ENCODE measurements around the gene DACH1.

DNA sequence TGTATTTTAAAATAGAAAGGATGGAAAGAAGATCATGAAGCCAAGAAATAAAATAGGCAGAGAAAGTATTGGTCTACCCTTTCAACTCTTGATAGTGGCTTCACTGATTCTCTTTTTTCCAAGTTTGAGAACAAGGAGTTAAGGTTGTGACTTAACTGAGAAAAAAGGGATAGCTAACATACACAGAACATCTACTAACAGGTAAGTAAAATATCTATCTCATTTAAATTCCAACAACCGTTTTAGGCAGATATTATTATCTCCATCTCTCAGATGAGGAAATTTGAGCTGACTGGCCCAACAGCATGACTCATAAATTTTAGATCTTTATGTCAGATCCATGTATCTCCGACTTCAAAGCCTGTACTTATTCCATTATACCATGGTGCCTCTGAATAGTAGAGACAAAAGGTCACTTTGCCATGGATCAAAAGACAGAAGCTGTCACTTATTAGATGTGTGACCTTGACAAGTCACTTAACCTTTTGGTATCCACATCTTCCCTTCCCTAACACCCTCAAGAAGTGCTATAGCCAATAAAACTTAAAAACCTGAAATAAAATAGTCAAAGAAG lies 152.1 kb downstream of the DACH1 start:
- TF ChIP-seq, protein P1, sequence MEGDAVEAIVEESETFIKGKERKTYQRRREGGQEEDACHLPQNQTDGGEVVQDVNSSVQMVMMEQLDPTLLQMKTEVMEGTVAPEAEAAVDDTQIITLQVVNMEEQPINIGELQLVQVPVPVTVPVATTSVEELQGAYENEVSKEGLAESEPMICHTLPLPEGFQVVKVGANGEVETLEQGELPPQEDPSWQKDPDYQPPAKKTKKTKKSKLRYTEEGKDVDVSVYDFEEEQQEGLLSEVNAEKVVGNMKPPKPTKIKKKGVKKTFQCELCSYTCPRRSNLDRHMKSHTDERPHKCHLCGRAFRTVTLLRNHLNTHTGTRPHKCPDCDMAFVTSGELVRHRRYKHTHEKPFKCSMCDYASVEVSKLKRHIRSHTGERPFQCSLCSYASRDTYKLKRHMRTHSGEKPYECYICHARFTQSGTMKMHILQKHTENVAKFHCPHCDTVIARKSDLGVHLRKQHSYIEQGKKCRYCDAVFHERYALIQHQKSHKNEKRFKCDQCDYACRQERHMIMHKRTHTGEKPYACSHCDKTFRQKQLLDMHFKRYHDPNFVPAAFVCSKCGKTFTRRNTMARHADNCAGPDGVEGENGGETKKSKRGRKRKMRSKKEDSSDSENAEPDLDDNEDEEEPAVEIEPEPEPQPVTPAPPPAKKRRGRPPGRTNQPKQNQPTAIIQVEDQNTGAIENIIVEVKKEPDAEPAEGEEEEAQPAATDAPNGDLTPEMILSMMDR (IDR thresholded peaks at IDR 0.05; ENCODE audit: poor library complexity) = no peak
- no peak for TF ChIP-seq EZH2 (IDR thresholded peaks at IDR 0.05; ENCODE audit: borderline replicate concordance)

All from hepatocyte (in vitro differentiated cells).